Sigmoid colon (tissue), 3 donors: ENCODE results near the gene CHD5.

Source experiments
- POLR2A ChIP-seq, 2 donors: fragments of 450-650 bp; IDR thresholded peaks; one replicate each; pipeline ENCODE4 v1.6.1; 2016; ENCODE audit warnings: antibody characterized with exemption in 2 of 2, mild to moderate bottlenecking in 2 of 2, moderate library complexity in 2 of 2
- TF ChIP-seq, protein P1 (sequence below), 4 experiments: fragments of 450-650 bp in 3 of 4; fragments of 200-600 bp in 1 of 4; IDR thresholded peaks; one replicate each; pipeline ENCODE4 v1.5.1; 2016 to 2019; ENCODE audit warnings: antibody characterized with exemption in 4 of 4, mild to moderate bottlenecking in 3 of 4, moderate library complexity in 2 of 4

DNA sequence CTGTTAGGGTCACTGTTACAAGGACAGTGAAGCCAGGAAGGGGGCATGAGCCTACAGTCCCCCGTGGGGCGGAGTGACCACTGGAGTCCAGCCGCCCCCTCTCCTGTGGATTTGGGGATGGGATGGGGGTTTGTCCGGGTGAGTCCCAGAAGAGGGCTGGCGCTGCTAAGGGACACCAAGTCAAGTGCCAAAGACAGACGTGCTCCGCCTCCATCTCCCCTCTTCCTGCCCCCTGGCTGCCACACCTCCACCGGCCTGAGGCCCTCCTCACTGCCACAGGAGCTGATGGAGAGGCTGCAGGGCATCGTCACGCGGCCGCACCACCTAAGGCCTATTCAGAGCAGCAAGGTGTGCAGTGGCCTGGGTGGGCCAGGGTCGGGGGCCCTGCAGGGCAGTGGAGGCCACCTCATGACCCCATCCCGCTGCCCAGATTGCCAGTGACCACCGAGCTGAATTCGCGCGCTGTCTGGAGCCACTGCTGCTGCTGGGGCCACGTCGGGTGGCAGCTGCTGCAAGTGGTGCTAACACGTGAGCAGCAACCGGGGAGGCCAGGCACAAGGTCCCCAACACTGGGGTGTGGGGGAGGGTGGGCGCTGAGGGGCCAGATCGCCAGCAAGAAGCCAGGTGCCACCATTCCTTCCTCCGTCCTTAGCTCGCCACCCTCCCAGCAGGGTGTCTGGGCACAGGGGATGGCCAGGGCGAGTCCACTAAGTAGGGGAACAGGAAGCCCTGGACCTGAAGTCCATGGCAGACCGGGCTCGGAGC, 30.7 kb upstream of the CHD5 start:
- TF ChIP-seq, protein P1, sequence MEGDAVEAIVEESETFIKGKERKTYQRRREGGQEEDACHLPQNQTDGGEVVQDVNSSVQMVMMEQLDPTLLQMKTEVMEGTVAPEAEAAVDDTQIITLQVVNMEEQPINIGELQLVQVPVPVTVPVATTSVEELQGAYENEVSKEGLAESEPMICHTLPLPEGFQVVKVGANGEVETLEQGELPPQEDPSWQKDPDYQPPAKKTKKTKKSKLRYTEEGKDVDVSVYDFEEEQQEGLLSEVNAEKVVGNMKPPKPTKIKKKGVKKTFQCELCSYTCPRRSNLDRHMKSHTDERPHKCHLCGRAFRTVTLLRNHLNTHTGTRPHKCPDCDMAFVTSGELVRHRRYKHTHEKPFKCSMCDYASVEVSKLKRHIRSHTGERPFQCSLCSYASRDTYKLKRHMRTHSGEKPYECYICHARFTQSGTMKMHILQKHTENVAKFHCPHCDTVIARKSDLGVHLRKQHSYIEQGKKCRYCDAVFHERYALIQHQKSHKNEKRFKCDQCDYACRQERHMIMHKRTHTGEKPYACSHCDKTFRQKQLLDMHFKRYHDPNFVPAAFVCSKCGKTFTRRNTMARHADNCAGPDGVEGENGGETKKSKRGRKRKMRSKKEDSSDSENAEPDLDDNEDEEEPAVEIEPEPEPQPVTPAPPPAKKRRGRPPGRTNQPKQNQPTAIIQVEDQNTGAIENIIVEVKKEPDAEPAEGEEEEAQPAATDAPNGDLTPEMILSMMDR (IDR thresholded peaks at IDR 0.05), result no peak
- TF ChIP-seq POLR2A (IDR thresholded peaks at IDR 0.05), result no peak
